ENCODE results near the gene HRH2. TPM values are rescaled to one million over a fixed set of nuclear protein-coding genes. Genes with fewer than 3 reads are reported as not detected.

The HRH2 gene
- total RNA-seq, 1 experiment from 2014 or later: 9.3 TPM

DNA sequence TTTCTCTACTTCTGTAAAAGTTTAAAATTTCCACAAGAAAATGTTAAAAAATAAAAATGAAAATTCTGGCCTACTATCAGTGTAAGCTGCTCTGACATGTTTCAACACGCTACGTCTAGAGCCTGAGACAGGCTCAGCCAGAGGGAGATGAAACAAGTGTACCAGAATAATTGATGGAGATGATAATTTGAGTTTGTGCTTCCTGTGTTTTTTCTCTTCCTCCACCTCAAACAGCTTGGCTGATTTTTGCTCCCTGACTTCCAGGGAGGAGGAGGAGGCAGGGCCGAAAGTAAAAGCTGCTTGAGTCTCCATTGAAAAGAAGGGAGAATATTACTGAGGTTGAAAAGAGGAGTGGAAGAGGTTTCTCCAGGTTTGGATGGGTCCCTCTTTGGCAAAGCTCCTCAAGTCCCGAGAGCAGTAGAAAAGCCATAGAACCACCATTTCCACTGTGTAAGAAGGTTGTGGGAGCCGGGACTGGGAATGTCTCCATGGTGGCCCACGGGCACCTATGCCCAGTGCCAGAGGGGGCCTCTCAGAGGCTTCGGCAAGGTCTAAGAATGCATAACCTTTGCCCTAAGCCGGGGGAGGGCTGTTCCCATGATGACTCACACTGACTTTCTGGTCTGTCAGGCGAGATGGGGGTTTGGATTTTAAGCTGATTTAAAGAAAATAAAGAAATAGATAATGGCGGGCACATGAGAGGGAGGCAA, 95.1 kb downstream of the HRH2 start:
- TF ChIP-seq, protein P1, sequence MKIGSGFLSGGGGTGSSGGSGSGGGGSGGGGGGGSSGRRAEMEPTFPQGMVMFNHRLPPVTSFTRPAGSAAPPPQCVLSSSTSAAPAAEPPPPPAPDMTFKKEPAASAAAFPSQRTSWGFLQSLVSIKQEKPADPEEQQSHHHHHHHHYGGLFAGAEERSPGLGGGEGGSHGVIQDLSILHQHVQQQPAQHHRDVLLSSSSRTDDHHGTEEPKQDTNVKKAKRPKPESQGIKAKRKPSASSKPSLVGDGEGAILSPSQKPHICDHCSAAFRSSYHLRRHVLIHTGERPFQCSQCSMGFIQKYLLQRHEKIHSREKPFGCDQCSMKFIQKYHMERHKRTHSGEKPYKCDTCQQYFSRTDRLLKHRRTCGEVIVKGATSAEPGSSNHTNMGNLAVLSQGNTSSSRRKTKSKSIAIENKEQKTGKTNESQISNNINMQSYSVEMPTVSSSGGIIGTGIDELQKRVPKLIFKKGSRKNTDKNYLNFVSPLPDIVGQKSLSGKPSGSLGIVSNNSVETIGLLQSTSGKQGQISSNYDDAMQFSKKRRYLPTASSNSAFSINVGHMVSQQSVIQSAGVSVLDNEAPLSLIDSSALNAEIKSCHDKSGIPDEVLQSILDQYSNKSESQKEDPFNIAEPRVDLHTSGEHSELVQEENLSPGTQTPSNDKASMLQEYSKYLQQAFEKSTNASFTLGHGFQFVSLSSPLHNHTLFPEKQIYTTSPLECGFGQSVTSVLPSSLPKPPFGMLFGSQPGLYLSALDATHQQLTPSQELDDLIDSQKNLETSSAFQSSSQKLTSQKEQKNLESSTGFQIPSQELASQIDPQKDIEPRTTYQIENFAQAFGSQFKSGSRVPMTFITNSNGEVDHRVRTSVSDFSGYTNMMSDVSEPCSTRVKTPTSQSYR (CRISPR knock-in tag; IDR thresholded peaks at IDR 0.05): no peak
- TF ChIP-seq MLX (CRISPR knock-in tag; IDR thresholded peaks at IDR 0.05): no peak
- TF ChIP-seq, protein P2, sequence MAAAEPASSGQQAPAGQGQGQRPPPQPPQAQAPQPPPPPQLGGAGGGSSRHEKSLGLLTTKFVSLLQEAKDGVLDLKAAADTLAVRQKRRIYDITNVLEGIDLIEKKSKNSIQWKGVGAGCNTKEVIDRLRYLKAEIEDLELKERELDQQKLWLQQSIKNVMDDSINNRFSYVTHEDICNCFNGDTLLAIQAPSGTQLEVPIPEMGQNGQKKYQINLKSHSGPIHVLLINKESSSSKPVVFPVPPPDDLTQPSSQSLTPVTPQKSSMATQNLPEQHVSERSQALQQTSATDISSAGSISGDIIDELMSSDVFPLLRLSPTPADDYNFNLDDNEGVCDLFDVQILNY (CRISPR knock-in tag; IDR thresholded peaks at IDR 0.05): no peak
- no peak for TF ChIP-seq ZBTB21 (CRISPR knock-in tag; IDR thresholded peaks at IDR 0.05; ENCODE audit: borderline replicate concordance)
- TF ChIP-seq NFATC4 (CRISPR knock-in tag; IDR thresholded peaks at IDR 0.05): no peak
- TF ChIP-seq JAZF1 (CRISPR knock-in tag; IDR thresholded peaks at IDR 0.05): no peak
- TF ChIP-seq, protein P3, sequence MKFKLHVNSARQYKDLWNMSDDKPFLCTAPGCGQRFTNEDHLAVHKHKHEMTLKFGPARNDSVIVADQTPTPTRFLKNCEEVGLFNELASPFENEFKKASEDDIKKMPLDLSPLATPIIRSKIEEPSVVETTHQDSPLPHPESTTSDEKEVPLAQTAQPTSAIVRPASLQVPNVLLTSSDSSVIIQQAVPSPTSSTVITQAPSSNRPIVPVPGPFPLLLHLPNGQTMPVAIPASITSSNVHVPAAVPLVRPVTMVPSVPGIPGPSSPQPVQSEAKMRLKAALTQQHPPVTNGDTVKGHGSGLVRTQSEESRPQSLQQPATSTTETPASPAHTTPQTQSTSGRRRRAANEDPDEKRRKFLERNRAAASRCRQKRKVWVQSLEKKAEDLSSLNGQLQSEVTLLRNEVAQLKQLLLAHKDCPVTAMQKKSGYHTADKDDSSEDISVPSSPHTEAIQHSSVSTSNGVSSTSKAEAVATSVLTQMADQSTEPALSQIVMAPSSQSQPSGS (CRISPR knock-in tag; IDR thresholded peaks at IDR 0.05; ENCODE audit: borderline replicate concordance, low read depth): no peak
- TF ChIP-seq, protein P4, sequence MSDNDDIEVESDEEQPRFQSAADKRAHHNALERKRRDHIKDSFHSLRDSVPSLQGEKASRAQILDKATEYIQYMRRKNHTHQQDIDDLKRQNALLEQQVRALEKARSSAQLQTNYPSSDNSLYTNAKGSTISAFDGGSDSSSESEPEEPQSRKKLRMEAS (CRISPR knock-in tag; IDR thresholded peaks at IDR 0.05): no peak
- TF ChIP-seq CREM (CRISPR knock-in tag; IDR thresholded peaks at IDR 0.05): no peak
- TF ChIP-seq TP53 (CRISPR knock-in tag; IDR thresholded peaks at IDR 0.05): no peak
- no peak for TF ChIP-seq ERG (CRISPR knock-in tag; IDR thresholded peaks at IDR 0.05)
- H3K4me1 Mint-ChIP-seq: peaks cover 32% of the 10 kb centered on the region

GRCh38 chr5:175753536-175754402, 95.9 kb downstream of the HRH2 start:
- Mint-ChIP-seq H3K27ac (no peak overlapping the region), H3K9me3 (no peaks in the 10 kb centered on the region), H3K36me3 (no peaks in the 10 kb centered on the region), H3K4me1 (peaks cover 32% of the 10 kb centered on the region), H3K4me3 (no peak overlapping the region), H3K27me3 (ENCODE audit: low read depth) (no peaks in the 10 kb centered on the region; the same call in 1 of the 2 replicates)
- POLR2A ChIA-PET: no interaction called here
- ATAC-seq (no peak), DNase-seq (ENCODE audit: low spot score) (no peak)
- CTCF ChIA-PET: interaction anchor here (1.0 to 2.2 kb wide), 2 partner anchors 24 to 118 kb away, joined by 3 to 8 read pairs; partner anchors contain the start of gene CPLX2
- no peak for TF ChIP-seq CREM (CRISPR knock-in tag; IDR thresholded peaks at IDR 0.05)
- TF ChIP-seq, protein P1 (CRISPR knock-in tag; IDR thresholded peaks at IDR 0.05): no peak
- TF ChIP-seq, protein P5, sequence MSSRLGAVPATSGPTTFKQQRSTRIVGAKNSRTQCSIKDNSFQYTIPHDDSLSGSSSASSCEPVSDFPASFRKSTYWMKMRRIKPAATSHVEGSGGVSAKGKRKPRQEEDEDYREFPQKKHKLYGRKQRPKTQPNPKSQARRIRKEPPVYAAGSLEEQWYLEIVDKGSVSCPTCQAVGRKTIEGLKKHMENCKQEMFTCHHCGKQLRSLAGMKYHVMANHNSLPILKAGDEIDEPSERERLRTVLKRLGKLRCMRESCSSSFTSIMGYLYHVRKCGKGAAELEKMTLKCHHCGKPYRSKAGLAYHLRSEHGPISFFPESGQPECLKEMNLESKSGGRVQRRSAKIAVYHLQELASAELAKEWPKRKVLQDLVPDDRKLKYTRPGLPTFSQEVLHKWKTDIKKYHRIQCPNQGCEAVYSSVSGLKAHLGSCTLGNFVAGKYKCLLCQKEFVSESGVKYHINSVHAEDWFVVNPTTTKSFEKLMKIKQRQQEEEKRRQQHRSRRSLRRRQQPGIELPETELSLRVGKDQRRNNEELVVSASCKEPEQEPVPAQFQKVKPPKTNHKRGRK (CRISPR knock-in tag; IDR thresholded peaks at IDR 0.05; ENCODE audit: borderline replicate concordance): no peak
- TF ChIP-seq ZNF232 (CRISPR knock-in tag; IDR thresholded peaks at IDR 0.05): no peak
- TF ChIP-seq TCF7 (CRISPR knock-in tag; IDR thresholded peaks at IDR 0.05; ENCODE audit: low read depth): no peak
- TF ChIP-seq IRF1 (CRISPR knock-in tag; IDR thresholded peaks at IDR 0.05): no peak

More for the DNA sequence above, 95.1 kb downstream of the HRH2 start:
- H3K27me3 Mint-ChIP-seq (ENCODE audit: low read depth): no peaks in the 10 kb centered on the region; the same call in 1 of the 2 replicates
- H3K36me3 Mint-ChIP-seq: no peaks in the 10 kb centered on the region
- ChIA-PET CTCF (interaction anchor here (2.2 kb wide), 1 partner anchor 23 kb away, joined by 8 read pairs; no protein-coding TSS in a partner anchor), POLR2A (no interaction called here)
- H3K27ac Mint-ChIP-seq: no peak overlapping the region
- DNase-seq (ENCODE audit: low spot score): no peak
- no peak for ATAC-seq
- H3K9me3 Mint-ChIP-seq: no peaks in the 10 kb centered on the region
- H3K4me3 Mint-ChIP-seq: no peak overlapping the region

Data from WTC11 (cell line).